Neural progenitor cell (in vitro differentiated cells): ENCODE results near the gene NELL2. TPM values are rescaled to one million over a fixed set of nuclear protein-coding genes. Genes with fewer than 3 reads are reported as not detected.
A peak's percentile ranks its signal among the peaks of the same experiment; 100 is the strongest.

Experiments used
- DNase-seq: peaks from one replicate; pipeline ENCODE4 v3.0.0-alpha.2; 2016; ENCODE audit warnings: low spot score
- H2AFZ ChIP-seq: fragments of 200-600 bp; sonication (generic); replicated peaks from 2 replicates; pipeline ENCODE4 v1.6.1; 2016; ENCODE audit warnings: antibody characterized with exemption
- H3F3A ChIP-seq: fragments of 200-600 bp; sonication (generic); 2 replicates; pipeline ENCODE4 v1.6.1; 2016; ENCODE audit warnings: antibody characterized with exemption, low read depth
- H3K27ac ChIP-seq: fragments of 200-600 bp; sonication (generic); 2 replicates; pipeline ENCODE4 v1.5.1; 2016; ENCODE audit warnings: mild to moderate bottlenecking
- H3K27me3 ChIP-seq: fragments of 200-600 bp; sonication (generic); 2 replicates; pipeline ENCODE4 v1.6.1; 2016; ENCODE audit warnings: mild to moderate bottlenecking, moderate library complexity
- H3K36me3 ChIP-seq: fragments of 200-600 bp; sonication (generic); 2 replicates; pipeline ENCODE4 v1.5.1; 2016
- H3K4me1 ChIP-seq: fragments of 200-600 bp; sonication (generic); 2 replicates; pipeline ENCODE4 v1.6.1; 2016; ENCODE audit warnings: mixed run types
- H3K4me2 ChIP-seq: fragments of 200-600 bp; sonication (generic); 2 replicates; pipeline ENCODE4 v1.6.1; 2016
- H3K4me3 ChIP-seq: fragments of 200-600 bp; sonication (generic); 2 replicates; pipeline ENCODE4 v1.5.1; 2016
- H3K79me2 ChIP-seq: fragments of 200-600 bp; sonication (generic); 2 replicates; pipeline ENCODE4 v1.6.1; 2016; ENCODE audit warnings: low read depth
- H3K9ac ChIP-seq: fragments of 200-600 bp; sonication (generic); 2 replicates; pipeline ENCODE4 v1.6.1; 2016
- H3K9me3 ChIP-seq: fragments of 200-600 bp; sonication (generic); 2 replicates; pipeline ENCODE4 v1.5.1; 2016; ENCODE audit warnings: low read depth
- H4K20me1 ChIP-seq: fragments of 200-600 bp; sonication (generic); 2 replicates; pipeline ENCODE4 v1.6.1; 2016; ENCODE audit warnings: low read depth
- H3K27ac Mint-ChIP-seq: 3 replicates; pipeline ENCODE4 v1.8.0; 2021; ENCODE audit warnings: mixed read lengths
- H3K27me3 Mint-ChIP-seq: 2 replicates; pipeline ENCODE4 v1.8.0; 2022; ENCODE audit warnings: low read depth, mild to moderate bottlenecking, inconsistent platforms, moderate library complexity, mixed read lengths; ENCODE audit not compliant: insufficient read depth
- H3K36me3 Mint-ChIP-seq: 3 replicates; pipeline ENCODE4 v1.8.0; 2021; ENCODE audit warnings: mixed read lengths
- H3K4me1 Mint-ChIP-seq: 3 replicates; pipeline ENCODE4 v1.8.0; 2021; ENCODE audit warnings: mixed read lengths
- H3K4me3 Mint-ChIP-seq: 3 replicates; pipeline ENCODE4 v1.8.0; 2021; ENCODE audit warnings: mild to moderate bottlenecking, moderate library complexity, mixed read lengths
- H3K9me3 Mint-ChIP-seq: 3 replicates; pipeline ENCODE4 v1.8.0; 2020; ENCODE audit warnings: mixed read lengths
- CTCF ChIP-seq: fragments of 200-600 bp; sonication (generic); IDR thresholded peaks from 2 replicates; pipeline ENCODE4 v1.5.1; 2017; ENCODE audit warnings: antibody characterized with exemption, mild to moderate bottlenecking
- EZH2 ChIP-seq: fragments of 200-600 bp; sonication (generic); IDR thresholded peaks from 2 replicates; pipeline ENCODE4 v1.6.1; 2017; ENCODE audit warnings: antibody characterized with exemption, mild to moderate bottlenecking, moderate library complexity
- EZH2phosphoT487 ChIP-seq: fragments of 200-600 bp; sonication (generic); IDR thresholded peaks from 2 replicates; pipeline ENCODE4 v1.6.1; 2017; ENCODE audit warnings: antibody characterized with exemption
- total RNA-seq: library from RNA; depleted of rRNA; stranded (reverse); fragments of >200 nt; gene quantifications from 2 replicates; pipeline ENCODE4 v1.2.3, GENCODE V29; 2015; ENCODE audit warnings: low replicate concordance

Gene NELL2
- total RNA-seq, 1 donor from 2014 or later: 398 TPM

DNA sequence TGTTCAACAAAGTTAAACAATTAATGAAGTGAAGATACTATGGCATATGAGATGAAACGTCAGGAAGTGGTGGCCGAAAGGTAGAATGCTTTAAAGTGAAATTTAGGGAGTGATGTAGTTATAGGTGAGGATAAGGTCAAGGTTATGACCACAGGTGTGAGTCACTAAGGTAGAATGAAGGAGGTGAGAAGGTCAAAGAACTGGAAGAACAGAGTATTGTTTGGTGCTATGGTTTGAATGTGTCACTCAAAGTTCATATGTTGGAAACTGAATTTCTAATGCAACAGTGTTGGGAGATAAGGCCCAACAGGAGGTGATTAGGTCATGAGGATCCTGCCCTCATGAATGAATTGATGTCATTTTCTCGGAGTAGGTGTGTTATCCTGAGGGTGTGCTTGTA lies 293.6 kb downstream of the NELL2 start:
- H3K27me3 Mint-ChIP-seq: no peaks in the 10 kb centered on the region
- Histone ChIP-seq H3K36me3 (no peaks in the 10 kb centered on the region), H3K4me3 (no peak overlapping the region), H2AFZ (no peak overlapping the region), H3F3A (peaks cover 23% of the 10 kb centered on the region), H3K27me3 (no peaks in the 10 kb centered on the region), H3K4me2 (peak overlapping the region; percentile 65), H3K27ac (peak overlapping the region; percentile 86), H3K9ac (no peak overlapping the region), H4K20me1 (no peaks in the 10 kb centered on the region), H3K4me1 (peaks cover 47% of the 10 kb centered on the region), H3K79me2 (no peaks in the 10 kb centered on the region), H3K9me3 (no peaks in the 10 kb centered on the region)
- TF ChIP-seq EZH2 (no peak), EZH2phosphoT487 (no peak), CTCF (no peak)
- DNase-seq: no peak
- H3K4me3 Mint-ChIP-seq: no peak overlapping the region
- peaks cover 20% of the 10 kb centered on the region for H3K4me1 Mint-ChIP-seq
- H3K36me3 Mint-ChIP-seq: peaks cover 35% of the 10 kb centered on the region
- H3K9me3 Mint-ChIP-seq: peaks cover 8% of the 10 kb centered on the region
- no peak overlapping the region for H3K27ac Mint-ChIP-seq

- Histone ChIP-seq H3K9ac (peak overlapping the region; percentile 8), H3F3A (peaks cover 23% of the 10 kb centered on the region), H3K4me3 (peak overlapping the region; percentile 6), H3K4me1 (peaks cover 47% of the 10 kb centered on the region), H4K20me1 (no peaks in the 10 kb centered on the region), H2AFZ (no peak overlapping the region), H3K9me3 (no peaks in the 10 kb centered on the region), H3K79me2 (no peaks in the 10 kb centered on the region), H3K27ac (peak overlapping the region; percentile 95), H3K4me2 (peak overlapping the region; percentile 65), H3K27me3 (no peaks in the 10 kb centered on the region), H3K36me3 (no peaks in the 10 kb centered on the region)
- Mint-ChIP-seq H3K27me3 (no peaks in the 10 kb centered on the region), H3K36me3 (peaks cover 31% of the 10 kb centered on the region), H3K27ac (no peak overlapping the region), H3K9me3 (peaks cover 8% of the 10 kb centered on the region), H3K4me3 (no peak overlapping the region), H3K4me1 (peaks cover 20% of the 10 kb centered on the region)
- DNase-seq: peak; percentile 72
- TF ChIP-seq EZH2 (no peak), CTCF (no peak), EZH2phosphoT487 (no peak)
Observed at GRCh38 chr12:44581642-44582242, 294.4 kb downstream of the NELL2 start.

GRCh38 chr12:44574586-44574985 lies 301.5 kb downstream of the NELL2 start:
- no peak overlapping the region for H3K4me3 Mint-ChIP-seq
- DNase-seq: no peak
- peaks cover 5% of the 10 kb centered on the region for H3K9me3 Mint-ChIP-seq
- Histone ChIP-seq H3K4me2 (no peak overlapping the region), H4K20me1 (no peaks in the 10 kb centered on the region), H2AFZ (no peak overlapping the region), H3K4me3 (no peak overlapping the region), H3K36me3 (no peaks in the 10 kb centered on the region), H3K9me3 (no peaks in the 10 kb centered on the region), H3K27ac (no peak overlapping the region), H3K9ac (no peak overlapping the region), H3F3A (no peaks in the 10 kb centered on the region), H3K27me3 (no peaks in the 10 kb centered on the region), H3K79me2 (no peaks in the 10 kb centered on the region), H3K4me1 (peaks cover 31% of the 10 kb centered on the region)
- peaks cover 16% of the 10 kb centered on the region for H3K36me3 Mint-ChIP-seq
- no peaks in the 10 kb centered on the region for H3K27me3 Mint-ChIP-seq
- H3K4me1 Mint-ChIP-seq: peaks cover 16% of the 10 kb centered on the region
- TF ChIP-seq EZH2 (no peak), EZH2phosphoT487 (no peak), CTCF (no peak)
- no peak overlapping the region for H3K27ac Mint-ChIP-seq
